Left lung (tissue), 14 donors: ENCODE measurements around the gene CXXC5. TPM values are rescaled to one million over a fixed set of nuclear protein-coding genes. Genes with fewer than 3 reads are reported as not detected.
"Not testable (repeated sequence)": the region's sequence is repeated elsewhere in the genome, so short reads cannot be mapped to it uniquely, and the experiment has no call there.

Source experiments
- ATAC-seq: fragments of 200-7000 bp; cut with Tn5 transposase; one replicate; pipeline ENCODE4 v1.9.1; 2020; ENCODE audit warnings: moderate library complexity
- DNase-seq, 4 donors: peaks; one replicate each; pipeline ENCODE4 v3.0.0-alpha.2; 2013 to 2020
- H3K27ac ChIP-seq, 2 donors: fragments of 200-600 bp; sonication (generic) in 1 of 2; one replicate each; pipeline versions ENCODE4 v1.5.0 to v1.8.0; 2020 to 2021
- H3K27me3 ChIP-seq, 2 donors: fragments of 200-600 bp; sonication (generic) in 1 of 2; one replicate each; pipeline versions ENCODE4 v1.5.0 to v1.8.0; 2020 to 2021
- H3K36me3 ChIP-seq, 2 donors: fragments of 200-600 bp; sonication (generic) in 1 of 2; one replicate each; pipeline versions ENCODE4 v1.5.0 to v1.8.0; 2020 to 2021
- H3K4me1 ChIP-seq, 2 donors: fragments of 200-600 bp; one replicate each; pipeline ENCODE4 v1.8.0; 2021
- H3K4me3 ChIP-seq, 2 donors: fragments of 200-600 bp; sonication (generic) in 1 of 2; one replicate each; pipeline versions ENCODE4 v1.5.0 to v1.8.0; 2020 to 2021; ENCODE audit warnings: mild to moderate bottlenecking in 1 of 2
- H3K9me3 ChIP-seq, 2 donors: fragments of 200-600 bp; sonication (generic) in 1 of 2; one replicate each; pipeline versions ENCODE4 v1.5.0 to v1.8.0; 2020 to 2021
- intact Hi-C, 2 donors: fragments of 100-400 bp; cut with DNase I; formaldehyde crosslinking; loops; one replicate each; pipeline versions ENCODE4 v1.11.2 to v1.14.2; 2022
- long read RNA-seq, 12 donors: library from polyadenylated mRNA in 2 of 12; unstranded in 2 of 12; transcript quantifications; one replicate each; pipeline ENCODE4 v2.0.0 and lab custom pipeline, GENCODE V29; 2019 to 2026
- polyA plus RNA-seq, 6 donors: library from polyadenylated mRNA; unstranded; fragments of 120-200 nt; gene quantifications; one replicate each; pipeline ENCODE4 v1.2.1, GENCODE V29; 2013; ENCODE audit not compliant: insufficient read length in 6 of 6
- total RNA-seq, 2 donors: library from RNA; stranded (reverse); fragmentation: NEBNext Ultra II Directional; extraction: Animal tissue kit (Norgen Biotek cat#: 25700); gene quantifications; one replicate each; pipeline ENCODE4 v1.2.1, GENCODE V29; 2021
- TF ChIP-seq, protein P1 (sequence below), 2 donors: fragments of 200-600 bp; sonication (generic) in 1 of 2; IDR thresholded peaks; one replicate each; pipeline versions ENCODE4 v1.5.0 to v1.8.0; 2021; ENCODE audit warnings: antibody characterized with exemption in 2 of 2
- donor health status: DM: no; HTN: yes; CAD: no.
- donor health status: DM: no; HTN: no; CAD: no.

CXXC5 gene
- total RNA-seq (10 to 100 TPM; 24.5 to 29.6 TPM), polyA plus RNA-seq (10 to 100 TPM; 36.0 to 53.5 (median 41.8) TPM)
- long read RNA-seq, donor 1, transcript CXXC5-201 (3 exons, 2,658 nt), result major isoform, 15 of 25 reads
- long read RNA-seq, donor 1, partial matches to known transcripts, result 7 of 25 reads
- long read RNA-seq, donor 1, other reads (novel, unspliced or antisense), result 0 of 25 reads
- long read RNA-seq, donor 2, transcript CXXC5-201 (3 exons, 2,658 nt), result major isoform, 7 of 33 reads
- long read RNA-seq, donor 2, partial matches to known transcripts, result 21 of 33 reads
- long read RNA-seq, donor 2, other reads (novel, unspliced or antisense), result 0 of 33 reads
- long read RNA-seq, donor 3, transcript CXXC5-201 (3 exons, 2,658 nt), result major isoform, 12 of 17 reads
- long read RNA-seq, donor 3, partial matches to known transcripts, result 0 of 17 reads
- long read RNA-seq, donor 3, other reads (novel, unspliced or antisense), result 0 of 17 reads
- long read RNA-seq, donor 4, transcript CXXC5-211 (3 exons, 1,892 nt), result major isoform, 7 of 16 reads
- long read RNA-seq, donor 4, partial matches to known transcripts, result 4 of 16 reads
- long read RNA-seq, donor 4, other reads (novel, unspliced or antisense), result 4 of 16 reads
- long read RNA-seq, donor 5, transcript CXXC5-201 (3 exons, 2,658 nt), result major isoform, 12 of 17 reads
- long read RNA-seq, donor 5, partial matches to known transcripts, result 0 of 17 reads
- long read RNA-seq, donor 5, other reads (novel, unspliced or antisense), result 0 of 17 reads
- long read RNA-seq, donor 6, transcript CXXC5-201 (3 exons, 2,658 nt), result major isoform, 10 of 20 reads
- long read RNA-seq, donor 6, partial matches to known transcripts, result 6 of 20 reads
- long read RNA-seq, donor 6, other reads (novel, unspliced or antisense), result 0 of 20 reads
- long read RNA-seq, donor 7, transcript CXXC5-201 (3 exons, 2,658 nt), result major isoform, 7 of 7 reads
- long read RNA-seq, donor 7, partial matches to known transcripts, result 0 of 7 reads
- long read RNA-seq, donor 7, other reads (novel, unspliced or antisense), result 0 of 7 reads
- long read RNA-seq, donor 8, transcript CXXC5-201 (3 exons, 2,658 nt), result major isoform, 15 of 16 reads
- long read RNA-seq, donor 8, partial matches to known transcripts, result 0 of 16 reads
- long read RNA-seq, donor 8, other reads (novel, unspliced or antisense), result 0 of 16 reads
- long read RNA-seq, donor 9, result 0 reads
- long read RNA-seq, donor 10, transcript CXXC5-201 (3 exons, 2,658 nt), result major isoform, 18 of 27 reads
- long read RNA-seq, donor 10, partial matches to known transcripts, result 1 of 27 reads
- long read RNA-seq, donor 10, other reads (novel, unspliced or antisense), result 2 of 27 reads
- long read RNA-seq, donor 11, transcript CXXC5-206 (2 exons, 777 nt), result minor isoform, 6 of 80 reads
- long read RNA-seq, donor 11, transcript CXXC5-211 (3 exons, 1,892 nt), result minor isoform, 6 of 80 reads
- long read RNA-seq, donor 11, transcript CXXC5-201 (3 exons, 2,658 nt), result major isoform, 42 of 80 reads
- long read RNA-seq, donor 11, partial matches to known transcripts, result 25 of 80 reads
- long read RNA-seq, donor 11, other reads (novel, unspliced or antisense), result 0 of 80 reads
- long read RNA-seq, donor 12, transcript CXXC5-211 (3 exons, 1,892 nt), result major isoform, 6 of 24 reads
- long read RNA-seq, donor 12, transcript CXXC5-201 (3 exons, 2,658 nt), result major isoform, 6 of 24 reads
- long read RNA-seq, donor 12, partial matches to known transcripts, result 10 of 24 reads
- long read RNA-seq, donor 12, other reads (novel, unspliced or antisense), result 0 of 24 reads

DNA sequence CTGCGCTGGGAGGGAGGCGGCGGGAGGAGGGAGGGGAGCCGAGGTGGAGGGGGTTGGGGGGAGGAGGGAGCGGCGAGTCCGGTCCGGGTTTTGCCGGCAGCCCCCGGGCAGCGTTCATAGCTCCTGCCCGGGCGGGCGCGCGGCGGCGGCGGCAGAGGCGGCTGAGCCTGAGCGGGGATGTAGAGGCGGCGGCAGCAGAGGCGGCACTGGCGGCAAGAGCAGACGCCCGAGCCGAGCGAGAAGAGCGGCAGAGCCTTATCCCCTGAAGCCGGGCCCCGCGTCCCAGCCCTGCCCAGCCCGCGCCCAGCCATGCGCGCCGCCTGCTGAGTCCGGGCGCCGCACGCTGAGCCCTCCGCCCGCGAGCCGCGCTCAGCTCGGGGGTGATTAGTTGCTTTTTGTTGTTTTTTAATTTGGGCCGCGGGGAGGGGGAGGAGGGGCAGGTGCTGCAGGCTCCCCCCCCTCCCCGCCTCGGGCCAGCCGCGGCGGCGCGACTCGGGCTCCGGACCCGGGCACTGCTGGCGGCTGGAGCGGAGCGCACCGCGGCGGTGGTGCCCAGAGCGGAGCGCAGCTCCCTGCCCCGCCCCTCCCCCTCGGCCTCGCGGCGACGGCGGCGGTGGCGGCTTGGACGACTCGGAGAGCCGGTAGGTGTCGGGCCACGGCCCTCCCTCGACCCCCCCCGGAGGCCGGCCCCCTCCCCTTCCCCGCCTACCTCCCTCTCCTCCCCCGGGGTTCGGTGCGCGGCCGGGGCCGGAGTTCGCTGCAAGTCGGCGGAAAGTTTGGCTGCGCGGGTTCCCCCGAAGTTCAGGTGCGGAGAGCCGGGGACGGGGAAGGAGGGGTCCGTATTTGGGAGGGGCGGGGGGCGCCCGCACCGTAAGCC, at the start of gene CXXC5:
Gene CXXC5 (plus strand): TSS at position 145 of the 877 bp plus-strand sequence. CDS start 32,175 bp downstream, outside the sequence.
- DNase-seq (peak in 3 of 4 donors; percentile 83 to 93 (median 89)), ATAC-seq (peak; percentile 62)
- no peaks in the 10 kb centered on the region for H3K9me3 ChIP-seq
- TF ChIP-seq, protein P1, sequence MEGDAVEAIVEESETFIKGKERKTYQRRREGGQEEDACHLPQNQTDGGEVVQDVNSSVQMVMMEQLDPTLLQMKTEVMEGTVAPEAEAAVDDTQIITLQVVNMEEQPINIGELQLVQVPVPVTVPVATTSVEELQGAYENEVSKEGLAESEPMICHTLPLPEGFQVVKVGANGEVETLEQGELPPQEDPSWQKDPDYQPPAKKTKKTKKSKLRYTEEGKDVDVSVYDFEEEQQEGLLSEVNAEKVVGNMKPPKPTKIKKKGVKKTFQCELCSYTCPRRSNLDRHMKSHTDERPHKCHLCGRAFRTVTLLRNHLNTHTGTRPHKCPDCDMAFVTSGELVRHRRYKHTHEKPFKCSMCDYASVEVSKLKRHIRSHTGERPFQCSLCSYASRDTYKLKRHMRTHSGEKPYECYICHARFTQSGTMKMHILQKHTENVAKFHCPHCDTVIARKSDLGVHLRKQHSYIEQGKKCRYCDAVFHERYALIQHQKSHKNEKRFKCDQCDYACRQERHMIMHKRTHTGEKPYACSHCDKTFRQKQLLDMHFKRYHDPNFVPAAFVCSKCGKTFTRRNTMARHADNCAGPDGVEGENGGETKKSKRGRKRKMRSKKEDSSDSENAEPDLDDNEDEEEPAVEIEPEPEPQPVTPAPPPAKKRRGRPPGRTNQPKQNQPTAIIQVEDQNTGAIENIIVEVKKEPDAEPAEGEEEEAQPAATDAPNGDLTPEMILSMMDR (IDR thresholded peaks at IDR 0.05), result no peak
- peaks cover 0 to 76% of the 10 kb centered on the region in 2 donors for H3K27me3 ChIP-seq
- no peaks in the 10 kb centered on the region for H3K36me3 ChIP-seq
- peak within 1 kb of the TSS; percentile 73 to 87 for H3K27ac ChIP-seq
- H3K4me3 ChIP-seq, result peak within 1 kb of the TSS; percentile 76 to 92
- H3K4me1 ChIP-seq, result peaks cover 22 to 67% of the 10 kb centered on the region in 2 donors
- intact Hi-C loops, result no loop called here

GRCh38 chr5:139598601-139598965, 49.6 kb upstream of the CXXC5 start:
- DNase-seq, H3K27ac ChIP-seq, H3K9me3 ChIP-seq, ATAC-seq, H3K4me3 ChIP-seq, intact Hi-C loops, H3K27me3 ChIP-seq: not testable (repeated sequence)
- peaks cover 5 to 21% of the 10 kb centered on the region in 2 donors for H3K4me1 ChIP-seq
- peaks cover 0 to 35% of the 10 kb centered on the region in 2 donors for H3K36me3 ChIP-seq

- no peaks in the 10 kb centered on the region for H3K27me3 ChIP-seq
- intact Hi-C loops, result no loop called here
- H3K4me3 ChIP-seq, result no peak overlapping the region
- peaks cover 0 to 8% of the 10 kb centered on the region in 2 donors for H3K4me1 ChIP-seq
- DNase-seq, result no peak
- TF ChIP-seq, protein P1 (IDR thresholded peaks at IDR 0.05), result no peak
- ATAC-seq, result no peak
- peaks cover 0 to 54% of the 10 kb centered on the region in 2 donors for H3K36me3 ChIP-seq
- no peak overlapping the region for H3K27ac ChIP-seq
- no peaks in the 10 kb centered on the region for H3K9me3 ChIP-seq
Measured at GRCh38 chr5:139600336-139600949, 47.7 kb upstream of the CXXC5 start.

DNA sequence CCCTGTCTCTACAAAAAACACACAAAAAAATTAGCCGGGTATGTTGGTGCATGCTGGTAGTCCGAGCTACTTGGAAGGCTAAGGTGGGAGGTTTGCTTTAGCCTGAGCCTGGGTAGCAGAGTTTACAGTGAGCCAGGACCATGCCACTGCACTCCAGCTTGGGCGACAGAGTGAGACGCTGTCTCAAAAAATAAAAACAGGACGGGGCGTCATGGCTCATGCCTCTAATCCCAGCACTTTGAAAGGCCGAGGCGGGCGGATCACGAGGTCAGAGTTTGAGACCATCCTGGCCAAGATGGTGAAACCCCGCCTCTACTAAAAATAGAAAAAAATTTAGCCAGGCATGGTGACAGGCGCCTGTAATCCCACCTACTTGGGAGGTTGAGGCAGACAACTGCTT, 46.7 kb upstream of the CXXC5 start:
- intact Hi-C loops, result no loop called here
- TF ChIP-seq, protein P1 (IDR thresholded peaks at IDR 0.05), result no peak
- ATAC-seq, result no peak
- H3K4me1 ChIP-seq, result peaks cover 0 to 8% of the 10 kb centered on the region in 2 donors
- peaks cover 0 to 64% of the 10 kb centered on the region in 2 donors for H3K36me3 ChIP-seq
- DNase-seq, result no peak
- no peaks in the 10 kb centered on the region for H3K9me3 ChIP-seq
- H3K27me3 ChIP-seq, result no peaks in the 10 kb centered on the region
- no peak overlapping the region for H3K27ac ChIP-seq
- H3K4me3 ChIP-seq, result no peak overlapping the region

- DNase-seq, H3K4me3 ChIP-seq, H3K4me1 ChIP-seq, H3K9me3 ChIP-seq, intact Hi-C loops, H3K27me3 ChIP-seq, H3K27ac ChIP-seq, ATAC-seq: not testable (repeated sequence)
- peaks cover 0 to 64% of the 10 kb centered on the region in 2 donors for H3K36me3 ChIP-seq
Measured at GRCh38 chr5:139601948-139602347, 46.2 kb upstream of the CXXC5 start.
